22Rv1 (cell line): Measurements from ENCODE around the gene GUCY2D.

Source experiments
- CTCF ChIP-seq: fragments of 450-650 bp; IDR thresholded peaks from 2 replicates; pipeline ENCODE4 v1.5.1; 2017; ENCODE audit warnings: mild to moderate bottlenecking
- ZFX ChIP-seq: fragments of 450-650 bp; IDR thresholded peaks from 2 replicates; pipeline ENCODE4 v1.6.1; 2017; ENCODE audit warnings: antibody characterized with exemption, borderline replicate concordance

DNA sequence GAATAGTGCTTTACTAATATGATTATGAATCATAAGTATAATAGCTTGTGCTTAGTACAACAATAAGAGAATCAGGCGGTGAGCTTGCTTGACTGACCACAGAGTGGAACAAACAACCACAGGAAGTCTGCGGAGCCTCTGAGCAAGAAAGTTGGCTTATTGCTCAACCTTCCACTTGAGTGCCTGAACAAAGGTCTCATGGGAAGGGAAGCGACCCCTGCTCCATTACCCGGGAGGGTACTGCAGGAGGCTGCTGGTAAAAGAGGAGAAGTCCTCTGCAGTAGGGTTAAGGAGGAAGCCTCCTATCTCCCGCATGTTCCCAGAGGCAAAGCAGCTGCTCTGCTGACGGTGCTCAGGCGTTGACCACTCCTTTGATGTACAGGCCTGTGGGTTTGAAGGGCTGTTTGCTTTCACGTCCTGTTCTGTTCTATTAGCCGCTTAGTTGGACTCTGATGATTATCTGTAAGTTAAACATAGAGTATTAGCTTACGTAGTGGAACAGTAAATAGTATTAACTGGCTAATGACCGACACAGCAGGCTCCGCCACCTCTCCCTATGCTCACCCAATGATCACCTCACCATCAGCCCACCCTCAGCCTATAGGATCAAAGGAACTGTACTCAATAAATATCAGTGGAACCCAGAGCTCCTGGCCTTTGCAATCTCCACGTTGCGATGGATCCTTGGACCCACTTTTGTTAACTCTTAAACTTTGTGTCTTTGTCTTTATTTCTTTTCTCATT lies 54.0 kb downstream of the GUCY2D start:
- TF ChIP-seq CTCF (no peak), ZFX (no peak)
